NOMO-1 treated with dmso at 0.1 percent for 144 hours (cell line): ENCODE measurements around the gene INTS15.
A peak's percentile ranks its signal among the peaks of the same experiment; 100 is the strongest.
"Not testable (repeated sequence)": the region's sequence is repeated elsewhere in the genome, so short reads cannot be mapped to it uniquely, and the experiment has no call there.

Experiments
- DNase-seq: peaks from one replicate; lab custom pipeline; 2025; ENCODE audit not compliant: unreplicated experiment; lab: John Stamatoyannopoulos, UW

The INTS15 gene

GRCh38 chr7:6616854-6617643 is 27.2 kb downstream of the INTS15 start:
- DNase-seq = no peak

- DNase-seq = no peak
Measured at GRCh38 chr7:6618621-6619020, 28.8 kb downstream of the INTS15 start.

GRCh38 chr7:6619961-6620360 is 30.1 kb downstream of the INTS15 start:
- DNase-seq = no peak

GRCh38 chr7:6621195-6622133 is 31.6 kb downstream of the INTS15 start:
- DNase-seq = no peak

- no peak for DNase-seq
Measured at GRCh38 chr7:6622134-6622710, 32.4 kb downstream of the INTS15 start.

GRCh38 chr7:6623589-6624245 is 33.9 kb downstream of the INTS15 start:
- DNase-seq = no peak

GRCh38 chr7:6624246-6624611 is 34.4 kb downstream of the INTS15 start:
- no peak for DNase-seq

GRCh38 chr7:6628045-6628444 is 38.2 kb downstream of the INTS15 start:
- no peak for DNase-seq

- DNase-seq = no peak
Measured at GRCh38 chr7:6630007-6630849, 40.4 kb downstream of the INTS15 start.

- no peak for DNase-seq
Measured at GRCh38 chr7:6631605-6632004, 41.8 kb downstream of the INTS15 start.

- no peak for DNase-seq
Measured at GRCh38 chr7:6634021-6634420, 44.2 kb downstream of the INTS15 start.

GRCh38 chr7:6634971-6635370 is 45.1 kb downstream of the INTS15 start:
- not testable (repeated sequence) for DNase-seq

- peak; percentile 12 for DNase-seq
Measured at GRCh38 chr7:6636741-6637543, 47.1 kb downstream of the INTS15 start, which contains the start of gene ZNF316. Gene ZNF316, plus strand, starts transcription at chr7:6637318. Its CDS starts 5,092 bp downstream, at chr7:6642410.

GRCh38 chr7:6637544-6638229 is 47.9 kb downstream of the INTS15 start:
- DNase-seq = peak; percentile 46

- DNase-seq = no peak
Measured at GRCh38 chr7:6639032-6639431, 49.2 kb downstream of the INTS15 start.

GRCh38 chr7:6639627-6640026 is 49.8 kb downstream of the INTS15 start:
- no peak for DNase-seq

- DNase-seq = no peak
Measured at GRCh38 chr7:6640246-6640721, 50.5 kb downstream of the INTS15 start.

GRCh38 chr7:6641305-6642035 is 51.6 kb downstream of the INTS15 start:
- no peak for DNase-seq
